Neural cell (in vitro differentiated cells): Measurements from ENCODE around the gene PLEKHB2.

Source experiments
- EP300 ChIP-seq: fragments of 450-650 bp; conservative IDR thresholded peaks from 2 replicates; pipeline ENCODE4 v1.6.1; 2014; ENCODE audit warnings: antibody characterized with exemption, mild to moderate bottlenecking, moderate library complexity; ENCODE audit not compliant: poor library complexity, severe bottlenecking
- EZH2 ChIP-seq: fragments of 200-600, 300-800 bp; shearing (Covaris generic), sonication (generic); IDR thresholded peaks from 2 replicates; pipeline ENCODE4 v1.6.1; 2014; ENCODE audit warnings: antibody characterized with exemption, low read length, borderline replicate concordance, mild to moderate bottlenecking; ENCODE audit not compliant: insufficient read depth, poor library complexity, severe bottlenecking
- POLR2AphosphoS5 ChIP-seq: IDR thresholded peaks from 2 replicates; pipeline ENCODE4 v1.6.1; 2012
- RAD21 ChIP-seq: fragments of 450-650 bp; conservative IDR thresholded peaks from 2 replicates; pipeline ENCODE4 v1.6.1; 2014; ENCODE audit warnings: antibody characterized with exemption, mild to moderate bottlenecking, moderate library complexity
- TAF1 ChIP-seq: IDR thresholded peaks from 2 replicates; pipeline ENCODE4 v1.6.1; 2012; ENCODE audit warnings: low read depth
- TF ChIP-seq, protein P1 (sequence below): fragments of 450-650 bp; IDR thresholded peaks from 2 replicates; pipeline ENCODE4 v1.5.1; 2014; ENCODE audit warnings: antibody characterized with exemption, mild to moderate bottlenecking, moderate library complexity; ENCODE audit not compliant: poor library complexity, severe bottlenecking

- TF ChIP-seq, protein P1, sequence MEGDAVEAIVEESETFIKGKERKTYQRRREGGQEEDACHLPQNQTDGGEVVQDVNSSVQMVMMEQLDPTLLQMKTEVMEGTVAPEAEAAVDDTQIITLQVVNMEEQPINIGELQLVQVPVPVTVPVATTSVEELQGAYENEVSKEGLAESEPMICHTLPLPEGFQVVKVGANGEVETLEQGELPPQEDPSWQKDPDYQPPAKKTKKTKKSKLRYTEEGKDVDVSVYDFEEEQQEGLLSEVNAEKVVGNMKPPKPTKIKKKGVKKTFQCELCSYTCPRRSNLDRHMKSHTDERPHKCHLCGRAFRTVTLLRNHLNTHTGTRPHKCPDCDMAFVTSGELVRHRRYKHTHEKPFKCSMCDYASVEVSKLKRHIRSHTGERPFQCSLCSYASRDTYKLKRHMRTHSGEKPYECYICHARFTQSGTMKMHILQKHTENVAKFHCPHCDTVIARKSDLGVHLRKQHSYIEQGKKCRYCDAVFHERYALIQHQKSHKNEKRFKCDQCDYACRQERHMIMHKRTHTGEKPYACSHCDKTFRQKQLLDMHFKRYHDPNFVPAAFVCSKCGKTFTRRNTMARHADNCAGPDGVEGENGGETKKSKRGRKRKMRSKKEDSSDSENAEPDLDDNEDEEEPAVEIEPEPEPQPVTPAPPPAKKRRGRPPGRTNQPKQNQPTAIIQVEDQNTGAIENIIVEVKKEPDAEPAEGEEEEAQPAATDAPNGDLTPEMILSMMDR: no peak
- TF ChIP-seq POLR2AphosphoS5 (no peak), EP300 (no peak), RAD21 (no peak), EZH2 (no peak), TAF1 (no peak)
Observed at GRCh38 chr2:131115752-131116151, 10.6 kb downstream of the PLEKHB2 start.
